Progenitor cell of endocrine pancreas (in vitro differentiated cells): ENCODE results near the gene ENTPD8. TPM values are rescaled to one million over a fixed set of nuclear protein-coding genes. Genes with fewer than 3 reads are reported as not detected.

Source experiments
- DNase-seq: peaks from one replicate; pipeline ENCODE4 v3.0.0; 2021; ENCODE audit warnings: low spot score; ENCODE audit not compliant: unreplicated experiment
- H3K27ac Mint-ChIP-seq: 2 replicates; pipeline ENCODE4 v1.8.0; 2021; ENCODE audit warnings: mild to moderate bottlenecking, moderate library complexity, mixed read lengths
- H3K27me3 Mint-ChIP-seq: 2 replicates; pipeline ENCODE4 v1.8.0; 2021; ENCODE audit warnings: mixed read lengths
- H3K36me3 Mint-ChIP-seq: 2 replicates; pipeline ENCODE4 v1.8.0; 2022; ENCODE audit warnings: mixed read lengths; ENCODE audit not compliant: insufficient read depth
- H3K4me1 Mint-ChIP-seq: 2 replicates; pipeline ENCODE4 v1.8.0; 2021; ENCODE audit warnings: low read depth, mixed read lengths
- H3K4me3 Mint-ChIP-seq: 2 replicates; pipeline ENCODE4 v1.8.0; 2021; ENCODE audit warnings: low read depth, mild to moderate bottlenecking, moderate library complexity, mixed read lengths
- H3K9me3 Mint-ChIP-seq: 2 replicates; pipeline ENCODE4 v1.8.0; 2021; ENCODE audit warnings: low read depth, mixed read lengths
- long read RNA-seq: library from polyadenylated mRNA; unstranded; transcript quantifications from one replicate; pipeline ENCODE4 v2.0.0, GENCODE V29; 2020
- total RNA-seq: library from RNA; stranded (reverse); gene quantifications from 2 replicates; pipeline ENCODE4 v1.2.1, GENCODE V29; 2021
- TF ChIP-seq, protein P1 (sequence below): fragments of 200-600 bp; sonication (generic); IDR thresholded peaks from one replicate; pipeline ENCODE4 v1.5.0; 2021; ENCODE audit warnings: antibody characterized with exemption, mild to moderate bottlenecking; ENCODE audit not compliant: unreplicated experiment

Gene ENTPD8, protein sequence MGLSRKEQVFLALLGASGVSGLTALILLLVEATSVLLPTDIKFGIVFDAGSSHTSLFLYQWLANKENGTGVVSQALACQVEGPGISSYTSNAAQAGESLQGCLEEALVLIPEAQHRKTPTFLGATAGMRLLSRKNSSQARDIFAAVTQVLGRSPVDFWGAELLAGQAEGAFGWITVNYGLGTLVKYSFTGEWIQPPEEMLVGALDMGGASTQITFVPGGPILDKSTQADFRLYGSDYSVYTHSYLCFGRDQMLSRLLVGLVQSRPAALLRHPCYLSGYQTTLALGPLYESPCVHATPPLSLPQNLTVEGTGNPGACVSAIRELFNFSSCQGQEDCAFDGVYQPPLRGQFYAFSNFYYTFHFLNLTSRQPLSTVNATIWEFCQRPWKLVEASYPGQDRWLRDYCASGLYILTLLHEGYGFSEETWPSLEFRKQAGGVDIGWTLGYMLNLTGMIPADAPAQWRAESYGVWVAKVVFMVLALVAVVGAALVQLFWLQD
- 2.7 and 3.2 TPM in 2 replicates for total RNA-seq
- long read RNA-seq: 0 reads

DNA sequence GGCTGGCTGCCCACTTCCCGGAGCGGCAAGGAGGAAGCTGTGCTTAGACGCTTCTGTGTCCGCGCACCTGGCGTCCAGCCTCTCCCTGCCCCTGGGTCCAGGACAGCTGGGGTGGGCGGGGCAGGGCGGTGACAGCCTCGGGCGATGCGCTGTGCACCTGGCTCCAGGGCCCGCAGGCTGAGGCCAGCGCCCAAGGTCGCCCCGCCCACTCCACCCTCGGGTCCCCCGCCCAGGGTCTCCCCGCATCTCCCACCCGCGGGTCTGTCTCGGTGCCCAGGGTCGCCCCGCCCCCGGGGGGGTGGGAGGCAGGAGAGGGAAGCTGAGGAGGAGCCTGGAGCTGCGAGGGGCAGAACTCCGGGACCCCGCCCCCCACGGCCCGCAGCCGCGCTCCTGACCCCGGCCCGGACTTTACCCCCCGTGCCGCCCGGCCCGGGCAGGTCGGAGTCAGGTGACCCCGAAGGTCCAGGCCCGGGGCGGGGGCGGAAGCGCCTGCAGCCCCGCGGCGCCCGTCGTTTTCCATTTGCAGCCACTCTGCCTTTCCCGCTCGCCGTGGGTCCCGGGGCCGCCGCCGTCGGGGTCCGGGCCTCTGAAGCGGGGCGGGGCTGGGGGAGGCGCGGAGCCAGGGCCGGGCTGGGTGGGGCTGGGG, at the start of gene ENTPD8:
Gene ENTPD8 (minus strand): TSS at position 69 of the 646 bp plus-strand sequence. CDS start 3,072 bp downstream, outside the sequence.
- peaks cover 5% of the 10 kb centered on the region for H3K27me3 Mint-ChIP-seq
- H3K36me3 Mint-ChIP-seq: no peaks in the 10 kb centered on the region
- TF ChIP-seq, protein P1, sequence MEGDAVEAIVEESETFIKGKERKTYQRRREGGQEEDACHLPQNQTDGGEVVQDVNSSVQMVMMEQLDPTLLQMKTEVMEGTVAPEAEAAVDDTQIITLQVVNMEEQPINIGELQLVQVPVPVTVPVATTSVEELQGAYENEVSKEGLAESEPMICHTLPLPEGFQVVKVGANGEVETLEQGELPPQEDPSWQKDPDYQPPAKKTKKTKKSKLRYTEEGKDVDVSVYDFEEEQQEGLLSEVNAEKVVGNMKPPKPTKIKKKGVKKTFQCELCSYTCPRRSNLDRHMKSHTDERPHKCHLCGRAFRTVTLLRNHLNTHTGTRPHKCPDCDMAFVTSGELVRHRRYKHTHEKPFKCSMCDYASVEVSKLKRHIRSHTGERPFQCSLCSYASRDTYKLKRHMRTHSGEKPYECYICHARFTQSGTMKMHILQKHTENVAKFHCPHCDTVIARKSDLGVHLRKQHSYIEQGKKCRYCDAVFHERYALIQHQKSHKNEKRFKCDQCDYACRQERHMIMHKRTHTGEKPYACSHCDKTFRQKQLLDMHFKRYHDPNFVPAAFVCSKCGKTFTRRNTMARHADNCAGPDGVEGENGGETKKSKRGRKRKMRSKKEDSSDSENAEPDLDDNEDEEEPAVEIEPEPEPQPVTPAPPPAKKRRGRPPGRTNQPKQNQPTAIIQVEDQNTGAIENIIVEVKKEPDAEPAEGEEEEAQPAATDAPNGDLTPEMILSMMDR: no peak
- DNase-seq: peak; percentile 83
- H3K4me1 Mint-ChIP-seq: peaks cover 7% of the 10 kb centered on the region
- peak within 1 kb of the TSS; percentile 77 for H3K27ac Mint-ChIP-seq
- peak within 1 kb of the TSS; percentile 74 for H3K4me3 Mint-ChIP-seq
- H3K9me3 Mint-ChIP-seq: no peaks in the 10 kb centered on the region

DNA sequence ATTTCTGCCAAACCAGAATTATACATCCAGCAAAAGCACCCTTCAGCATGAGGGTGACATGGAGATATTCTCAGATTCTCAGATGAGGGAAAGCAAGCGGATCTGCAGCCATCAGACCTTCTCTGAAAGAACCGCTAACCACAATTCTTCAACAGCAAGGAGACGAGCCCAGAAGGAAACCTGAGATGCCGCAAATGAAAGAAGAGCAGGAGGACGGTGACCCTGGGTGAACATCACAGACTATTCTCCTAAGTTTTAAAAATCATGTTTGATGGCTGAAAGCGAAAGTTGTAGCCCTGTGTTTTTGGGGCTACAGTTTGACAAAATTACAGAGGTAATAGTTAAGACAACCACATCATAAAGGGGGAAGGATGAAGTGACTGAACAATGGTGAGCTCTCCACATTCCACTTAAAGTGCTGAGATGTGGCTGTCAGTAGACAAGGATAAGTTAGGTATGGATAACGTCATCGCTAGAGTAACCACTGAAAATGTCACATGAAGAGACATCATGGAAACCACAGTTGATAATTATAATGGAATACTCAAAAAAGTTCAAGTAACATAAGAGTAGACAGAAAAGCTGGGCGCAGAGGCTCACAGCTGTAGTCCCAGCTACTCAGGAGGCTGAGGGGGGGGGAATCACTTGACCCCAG, 49.5 kb upstream of the ENTPD8 start:
- Mint-ChIP-seq H3K4me3 (no peak overlapping the region), H3K4me1 (no peaks in the 10 kb centered on the region), H3K27me3 (no peaks in the 10 kb centered on the region), H3K9me3 (no peaks in the 10 kb centered on the region), H3K27ac (no peak overlapping the region), H3K36me3 (no peaks in the 10 kb centered on the region)
- DNase-seq: no peak
- TF ChIP-seq, protein P1: no peak

DNA sequence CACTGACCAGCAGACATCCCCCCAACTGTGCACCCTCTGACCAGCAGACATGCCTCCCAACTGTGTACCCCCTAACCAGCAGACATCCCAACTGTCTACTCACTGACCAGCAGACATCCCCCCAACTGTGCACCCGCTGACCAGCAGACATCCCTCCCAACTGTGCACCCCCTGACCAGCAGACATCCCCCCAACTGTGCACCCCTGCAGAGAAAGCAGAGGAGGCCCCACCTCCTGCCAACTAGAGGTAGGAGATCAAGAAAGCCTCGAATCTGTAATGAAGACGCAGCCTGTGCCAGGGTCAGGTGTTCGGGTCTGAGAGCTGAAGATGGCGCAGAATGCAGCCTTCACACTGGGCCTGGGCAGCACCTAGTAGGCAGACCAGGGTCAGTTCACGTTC, 47.7 kb upstream of the ENTPD8 start:
- TF ChIP-seq, protein P1: no peak
- Mint-ChIP-seq H3K36me3 (no peaks in the 10 kb centered on the region), H3K27ac (no peak overlapping the region), H3K27me3 (no peaks in the 10 kb centered on the region), H3K9me3 (no peaks in the 10 kb centered on the region), H3K4me1 (peaks cover 1% of the 10 kb centered on the region), H3K4me3 (no peak overlapping the region)
- DNase-seq: no peak

DNA sequence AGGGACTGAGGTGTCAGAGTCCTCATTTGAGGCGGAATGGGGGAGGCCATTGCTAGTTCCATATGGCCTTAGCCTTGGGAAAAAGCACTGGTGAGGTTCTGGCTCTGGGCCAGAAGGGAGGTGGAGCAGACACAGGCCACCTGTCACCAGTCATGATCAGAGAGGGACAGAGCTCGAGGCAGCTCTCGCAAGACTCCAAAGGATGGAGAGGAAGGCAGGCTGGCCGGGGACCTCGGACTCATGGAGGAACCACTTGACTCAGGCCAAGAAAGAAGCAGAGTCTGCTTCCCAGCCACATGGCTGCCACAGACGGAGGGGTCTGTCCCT, 47.1 kb upstream of the ENTPD8 start:
- H3K4me1 Mint-ChIP-seq: peaks cover 1% of the 10 kb centered on the region
- TF ChIP-seq, protein P1: no peak
- no peaks in the 10 kb centered on the region for H3K9me3 Mint-ChIP-seq
- H3K36me3 Mint-ChIP-seq: no peaks in the 10 kb centered on the region
- no peak for DNase-seq
- H3K27me3 Mint-ChIP-seq: no peaks in the 10 kb centered on the region
- H3K27ac Mint-ChIP-seq: no peak overlapping the region
- no peak overlapping the region for H3K4me3 Mint-ChIP-seq
